Neutrophil (primary cell): ENCODE results near the gene ANKS1B.

ENCODE experiments used
- H3K27ac ChIP-seq: fragments of 200-600 bp; sonication (generic); 2 replicates; pipeline ENCODE4 v1.5.1; 2016; ENCODE audit warnings: mild to moderate bottlenecking, moderate library complexity
- H3K27me3 ChIP-seq: fragments of 200-600 bp; sonication (generic); 2 replicates; pipeline ENCODE4 v1.6.0; 2016; ENCODE audit warnings: mild to moderate bottlenecking
- H3K36me3 ChIP-seq: fragments of 200-600 bp; sonication (generic); 2 replicates; pipeline ENCODE4 v1.5.1; 2017
- H3K4me1 ChIP-seq, 2 experiments: fragments of 200-600 bp in 1 of 2; sonication (generic) in 1 of 2; 1 replicate in 1 of 2; 2 replicates in 1 of 2; pipeline versions ENCODE4 v1.5.1 to v1.6.1; 2013 to 2016; ENCODE audit warnings: low read depth in 1 of 2, low read length in 1 of 2, mild to moderate bottlenecking in 1 of 2, moderate library complexity in 1 of 2; ENCODE audit not compliant: control insufficient read depth in 1 of 2, insufficient read depth in 1 of 2
- H3K4me3 ChIP-seq, 2 experiments: fragments of 200-600 bp in 1 of 2; sonication (generic) in 1 of 2; 1 replicate in 1 of 2; 2 replicates in 1 of 2; pipeline ENCODE4 v1.5.1; 2013 to 2016; ENCODE audit warnings: low read depth in 1 of 2, low read length in 1 of 2, mild to moderate bottlenecking in 1 of 2, moderate library complexity in 1 of 2
- H3K9me3 ChIP-seq: fragments of 200-600 bp; sonication (generic); 2 replicates; pipeline ENCODE4 v1.5.1; 2016
- TF ChIP-seq, protein P1 (sequence below): fragments of 200-600 bp; sonication (generic); IDR thresholded peaks from 2 replicates; pipeline ENCODE4 v1.5.1; 2016; ENCODE audit warnings: antibody characterized with exemption

The ANKS1B gene

DNA sequence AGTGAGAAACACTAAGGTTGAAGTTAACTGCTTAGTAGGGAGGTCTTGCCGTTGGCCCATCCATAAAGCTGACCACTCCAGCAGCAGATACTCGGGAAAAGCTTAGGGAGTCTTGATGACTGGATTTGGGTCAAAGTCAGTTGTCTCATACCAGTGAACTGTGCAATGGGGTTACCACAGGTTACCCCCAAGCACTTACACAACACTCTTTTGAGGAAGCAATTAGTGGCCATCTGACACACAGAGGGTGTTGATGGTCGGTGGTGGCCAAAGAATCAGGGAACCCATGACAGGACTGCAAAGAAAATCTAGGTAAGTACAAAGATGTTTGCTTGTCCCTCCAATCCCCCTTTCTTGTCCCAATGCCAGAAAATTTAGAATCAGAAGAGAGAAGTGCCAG, 929.4 kb downstream of the ANKS1B start:
- Histone ChIP-seq H3K36me3 (no peaks in the 10 kb centered on the region), H3K27ac (no peak overlapping the region), H3K9me3 (no peaks in the 10 kb centered on the region), H3K4me1 (no peaks in the 10 kb centered on the region), H3K27me3 (no peaks in the 10 kb centered on the region), H3K4me3 (no peak overlapping the region)
- TF ChIP-seq, protein P1, sequence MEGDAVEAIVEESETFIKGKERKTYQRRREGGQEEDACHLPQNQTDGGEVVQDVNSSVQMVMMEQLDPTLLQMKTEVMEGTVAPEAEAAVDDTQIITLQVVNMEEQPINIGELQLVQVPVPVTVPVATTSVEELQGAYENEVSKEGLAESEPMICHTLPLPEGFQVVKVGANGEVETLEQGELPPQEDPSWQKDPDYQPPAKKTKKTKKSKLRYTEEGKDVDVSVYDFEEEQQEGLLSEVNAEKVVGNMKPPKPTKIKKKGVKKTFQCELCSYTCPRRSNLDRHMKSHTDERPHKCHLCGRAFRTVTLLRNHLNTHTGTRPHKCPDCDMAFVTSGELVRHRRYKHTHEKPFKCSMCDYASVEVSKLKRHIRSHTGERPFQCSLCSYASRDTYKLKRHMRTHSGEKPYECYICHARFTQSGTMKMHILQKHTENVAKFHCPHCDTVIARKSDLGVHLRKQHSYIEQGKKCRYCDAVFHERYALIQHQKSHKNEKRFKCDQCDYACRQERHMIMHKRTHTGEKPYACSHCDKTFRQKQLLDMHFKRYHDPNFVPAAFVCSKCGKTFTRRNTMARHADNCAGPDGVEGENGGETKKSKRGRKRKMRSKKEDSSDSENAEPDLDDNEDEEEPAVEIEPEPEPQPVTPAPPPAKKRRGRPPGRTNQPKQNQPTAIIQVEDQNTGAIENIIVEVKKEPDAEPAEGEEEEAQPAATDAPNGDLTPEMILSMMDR, result no peak

DNA sequence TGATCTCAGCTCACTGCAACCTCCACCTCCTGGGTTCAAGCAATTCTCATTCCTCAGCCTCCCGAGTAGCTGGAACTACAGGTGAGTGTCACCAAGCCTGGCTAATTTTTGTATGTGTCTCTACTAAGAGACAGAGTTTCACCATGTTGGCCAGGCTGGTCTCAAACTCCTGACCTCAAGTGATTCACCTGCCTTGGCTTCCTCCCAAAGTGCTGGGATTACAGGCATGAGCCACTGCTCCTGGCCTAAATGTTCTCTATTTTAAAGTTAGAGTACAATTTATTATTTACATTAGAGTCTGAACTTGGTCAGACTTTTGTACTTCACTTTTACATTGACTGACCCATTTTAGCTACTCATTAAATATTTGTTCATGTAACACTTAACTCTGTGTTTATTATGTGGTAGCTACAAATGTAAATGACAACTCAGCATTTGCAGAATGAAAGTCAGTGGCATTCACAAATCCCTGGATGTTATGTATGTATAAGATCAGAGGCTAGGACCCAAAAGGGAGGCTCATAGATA, 930.1 kb downstream of the ANKS1B start:
- H3K9me3 ChIP-seq, result no peaks in the 10 kb centered on the region
- H3K27ac ChIP-seq, result no peak overlapping the region
- TF ChIP-seq, protein P1, result no peak
- H3K27me3 ChIP-seq, result no peaks in the 10 kb centered on the region
- no peaks in the 10 kb centered on the region for H3K4me1 ChIP-seq
- no peak overlapping the region for H3K4me3 ChIP-seq
- H3K36me3 ChIP-seq, result no peaks in the 10 kb centered on the region

DNA sequence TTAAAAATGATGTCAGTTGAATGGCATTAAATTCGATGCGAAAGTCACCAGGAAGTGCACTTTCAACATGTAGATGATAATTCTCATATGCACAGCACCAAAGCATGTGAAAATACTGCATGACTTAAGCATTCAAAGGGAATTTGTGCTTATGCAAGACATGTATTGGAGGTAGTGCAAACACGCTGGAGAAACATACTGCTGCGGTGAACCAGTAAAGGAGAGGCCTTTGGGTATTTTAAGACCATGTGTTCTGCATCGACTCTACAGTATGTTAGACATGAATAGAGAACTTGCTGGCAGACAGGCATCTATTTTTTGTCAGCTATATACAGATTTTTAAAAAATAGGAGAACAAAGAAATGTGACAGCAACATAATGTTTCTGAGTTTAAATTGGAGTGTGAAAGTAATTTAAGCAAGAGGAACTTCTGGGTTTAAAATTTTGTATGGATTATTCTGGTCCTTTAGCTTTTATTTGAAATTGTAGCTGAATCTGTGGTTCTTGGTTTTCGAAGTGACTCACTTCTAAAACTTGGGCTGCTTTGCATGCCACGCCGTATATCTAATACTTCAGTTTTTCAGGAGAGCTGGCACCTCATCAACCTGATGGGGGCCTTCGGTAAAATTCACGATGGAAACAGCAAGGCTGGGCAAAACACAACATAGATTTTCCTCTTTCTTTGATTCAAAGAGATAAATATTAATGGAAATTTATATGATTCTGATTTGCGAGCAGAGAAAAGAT, 930.9 kb downstream of the ANKS1B start:
- Histone ChIP-seq H3K9me3 (no peaks in the 10 kb centered on the region), H3K27ac (no peak overlapping the region), H3K27me3 (no peaks in the 10 kb centered on the region), H3K4me1 (no peaks in the 10 kb centered on the region), H3K36me3 (no peaks in the 10 kb centered on the region), H3K4me3 (no peak overlapping the region)
- TF ChIP-seq, protein P1, result no peak

DNA sequence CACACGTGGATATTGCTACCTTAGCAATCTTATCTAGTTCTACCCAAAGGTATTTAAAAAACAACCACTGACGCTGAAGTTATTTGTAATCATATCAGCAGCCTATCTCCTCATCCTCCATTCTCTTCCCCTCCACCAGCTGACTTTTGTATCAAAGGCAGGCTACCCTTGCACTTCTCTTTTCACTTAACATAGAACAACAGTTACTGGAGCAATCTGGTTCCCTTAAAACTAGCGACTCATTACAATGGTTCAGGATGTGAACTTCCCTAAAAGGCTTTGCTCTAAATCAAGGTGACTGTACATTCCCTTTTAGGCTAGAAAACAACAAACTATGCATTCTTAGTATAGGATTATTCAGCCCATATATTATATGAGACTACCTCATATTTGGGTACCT, 935.0 kb downstream of the ANKS1B start:
- no peak overlapping the region for H3K27ac ChIP-seq

DNA sequence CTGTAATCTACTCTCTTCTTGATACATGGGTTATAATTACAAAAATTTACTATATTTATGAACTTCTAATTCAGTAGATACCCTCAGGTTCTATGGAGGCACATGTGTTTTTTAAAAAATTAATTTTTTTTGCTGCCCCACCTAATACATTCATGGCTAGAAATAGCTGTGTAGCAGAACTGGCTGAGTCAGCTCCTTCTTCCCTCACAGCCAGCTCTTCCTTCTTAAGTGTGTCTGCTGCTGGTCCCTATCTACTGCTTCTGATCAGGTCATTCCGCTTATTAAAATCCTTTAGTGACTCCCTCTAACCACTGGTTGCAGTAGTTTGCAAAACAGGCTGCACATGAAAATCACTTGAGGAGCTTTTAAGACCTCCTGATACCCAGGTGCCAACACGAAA, 939.6 kb downstream of the ANKS1B start:
- no peak overlapping the region for H3K4me3 ChIP-seq
- TF ChIP-seq, protein P1, result no peak
- no peaks in the 10 kb centered on the region for H3K27me3 ChIP-seq
- no peak overlapping the region for H3K27ac ChIP-seq
- no peaks in the 10 kb centered on the region for H3K9me3 ChIP-seq
- no peaks in the 10 kb centered on the region for H3K36me3 ChIP-seq
- no peaks in the 10 kb centered on the region for H3K4me1 ChIP-seq

More for the DNA sequence above, 935.0 kb downstream of the ANKS1B start:
- Histone ChIP-seq H3K9me3 (no peaks in the 10 kb centered on the region), H3K4me3 (no peak overlapping the region), H3K4me1 (no peaks in the 10 kb centered on the region), H3K27me3 (no peaks in the 10 kb centered on the region), H3K36me3 (no peaks in the 10 kb centered on the region)
- TF ChIP-seq, protein P1, result no peak
